Endothelial cell of umbilical vein (primary cell): ENCODE measurements around the gene PODXL2. TPM values are rescaled to one million over a fixed set of nuclear protein-coding genes. Genes with fewer than 3 reads are reported as not detected.

Experiments
- BruUV-seq: library from RNA; stranded (reverse); fragments of 400-500 nt; replicated peaks from 2 replicates; lab custom pipeline; 2021; lab: Mats Ljungman, UMichigan
- CTCF ChIA-PET: fragments of 300-600, 350-600 bp; sonication (Branson Sonifier 250); formaldehyde crosslinking; loops from one replicate; lab custom pipeline; 2021; ENCODE audit warnings: antibody characterized with exemption, inconsistent platforms; lab: Charles Lee
- POLR2A ChIA-PET: fragments of 300-600, 350-600 bp; sonication (Branson Sonifier 250); formaldehyde crosslinking; loops from one replicate; lab custom pipeline; 2021; ENCODE audit warnings: antibody characterized with exemption, inconsistent platforms; lab: Charles Lee
- DNase-seq: peaks from one replicate; pipeline ENCODE4 v3.0.0-alpha.2; 2011; ENCODE audit warnings: low read depth, low spot score
- FAIRE-seq: peaks from 2 replicates; lab custom pipeline; 2011; peaks lifted over from hg19 to GRCh38; lab: Jason Lieb, UNC
- H2AFZ ChIP-seq: 2 replicates; pipeline ENCODE4 v1.6.0; 2012; ENCODE audit warnings: low read depth, low read length, control low read depth, inconsistent platforms
- H3K27ac ChIP-seq: 2 replicates; pipeline ENCODE4 v1.5.1; 2011; ENCODE audit warnings: low read depth, mild to moderate bottlenecking, control low read depth, low read length, moderate library complexity; ENCODE audit not compliant: insufficient read depth
- H3K27me3 ChIP-seq, 2 experiments: 2 replicates each; pipeline versions ENCODE4 v1.6.0 to v1.6.1; 2011; ENCODE audit warnings: low read length in 2 of 2, mixed read lengths in 1 of 2; ENCODE audit not compliant: control insufficient read depth in 2 of 2, insufficient read depth in 2 of 2
- H3K36me3 ChIP-seq, 2 experiments: 2 replicates in 1 of 2; 3 replicates in 1 of 2; pipeline ENCODE4 v1.5.1; 2011; ENCODE audit warnings: low read length in 2 of 2, mild to moderate bottlenecking in 1 of 2, moderate library complexity in 1 of 2; ENCODE audit not compliant: control insufficient read depth in 2 of 2, insufficient read depth in 2 of 2; ENCODE audit errors: extremely low read depth in 1 of 2
- H3K4me1 ChIP-seq: 3 replicates; pipeline ENCODE4 v1.5.1; 2011; ENCODE audit warnings: mild to moderate bottlenecking, low read length; ENCODE audit not compliant: control insufficient read depth, insufficient read depth; ENCODE audit errors: extremely low read depth
- H3K4me2 ChIP-seq: 2 replicates; pipeline ENCODE4 v1.6.1; 2011; ENCODE audit warnings: low read length, control low read depth, mixed read lengths; ENCODE audit not compliant: insufficient read depth
- H3K4me3 ChIP-seq, 3 experiments: fragments of 200-600 bp in 1 of 3; sonication (generic), shearing (Covaris generic) in 1 of 3; replicated peaks in 1 of 3; 2 replicates each; pipeline ENCODE4 v1.5.1; 2011 to 2016; ENCODE audit warnings: control low read depth in 3 of 3, low read length in 3 of 3, mild to moderate bottlenecking in 2 of 3, inconsistent platforms in 1 of 3, low read depth in 1 of 3, moderate library complexity in 1 of 3; ENCODE audit not compliant: insufficient read depth in 1 of 3
- H3K79me2 ChIP-seq: 2 replicates; pipeline ENCODE4 v1.6.0; 2012; ENCODE audit warnings: low read length, inconsistent platforms; ENCODE audit not compliant: control insufficient read depth, insufficient read depth
- H3K9ac ChIP-seq: replicated peaks from 2 replicates; pipeline ENCODE3; 2011; ENCODE audit warnings: low read length, control low read depth; ENCODE audit not compliant: insufficient read depth; ENCODE audit errors: extremely low read depth
- H3K9me1 ChIP-seq: replicated peaks from 3 replicates; pipeline ENCODE4 v1.6.0; 2011; ENCODE audit warnings: mild to moderate bottlenecking, low read length; ENCODE audit not compliant: control insufficient read depth, insufficient read depth; ENCODE audit errors: extremely low read depth
- H3K9me3 ChIP-seq: replicated peaks from 2 replicates; pipeline ENCODE4 v1.5.1; 2012; ENCODE audit warnings: low read length, inconsistent platforms; ENCODE audit not compliant: control insufficient read depth, insufficient read depth
- H4K20me1 ChIP-seq: replicated peaks from 2 replicates; pipeline ENCODE3; 2011; ENCODE audit warnings: mild to moderate bottlenecking, low read length; ENCODE audit not compliant: control insufficient read depth, insufficient read depth; ENCODE audit errors: extremely low read depth
- EZH2 ChIP-seq: IDR thresholded peaks from 2 replicates; pipeline ENCODE4 v1.6.1; 2012; ENCODE audit warnings: borderline replicate concordance, low read depth, mild to moderate bottlenecking, moderate library complexity, low read length, inconsistent platforms; ENCODE audit not compliant: severe bottlenecking
- FOS ChIP-seq: IDR thresholded peaks from 2 replicates; pipeline ENCODE4 v1.6.1; 2011; ENCODE audit warnings: mild to moderate bottlenecking, low read length, moderate library complexity, borderline replicate concordance; ENCODE audit not compliant: insufficient read depth
- MYC ChIP-seq: IDR thresholded peaks from one replicate; pipeline ENCODE4 v1.6.1; 2011; ENCODE audit warnings: mild to moderate bottlenecking, low read depth, low read length
- POLR2A ChIP-seq: IDR thresholded peaks from 2 replicates; pipeline ENCODE4 v1.6.1; 2012; ENCODE audit warnings: low read depth, mild to moderate bottlenecking, control low read depth, low read length
- POLR2AphosphoS5 ChIP-seq: IDR thresholded peaks from 2 replicates; pipeline ENCODE4 v1.6.1; 2012; ENCODE audit warnings: low read depth, mild to moderate bottlenecking, control low read depth, low read length, moderate library complexity; ENCODE audit not compliant: insufficient read depth
- dilution Hi-C: fragments of 300-500 bp; cut with MboI; formaldehyde crosslinking; loops from one replicate; pipeline ENCODE4 v1.15.0; 2019; ENCODE audit warnings: low sequenced_read_pairs; ENCODE audit not compliant: extremely low pct_ligation_motif_present
- intact Hi-C: fragments of 100-400 bp; cut with micrococcal nuclease; formaldehyde crosslinking; loops from one replicate; pipeline ENCODE4 v1.10.0; 2022
- polyA plus RNA-seq, 4 experiments: library from polyadenylated mRNA; depleted of rRNA in 3 of 4; stranded (reverse) in 3 of 4; unstranded in 1 of 4; fragments of >200 nt; gene quantifications; 2 replicates each; pipeline versions ENCODE4 v1.2.1 to v1.2.3, GENCODE V29; 2011 to 2012; ENCODE audit warnings: missing spikeins in 1 of 4
- total RNA-seq: library from RNA; stranded (reverse); gene quantifications from 2 replicates; pipeline ENCODE4 v1.2.3, GENCODE V29; 2021

The PODXL2 gene
- total and polyA plus RNA-seq, 2 donors (not counting 3 experiments of a cell fraction or from before 2014, with no cell fraction given): 5.5 to 6.5 TPM

GRCh38 chr3:127673191-127674100, 44.5 kb downstream of the PODXL2 start:
- Histone ChIP-seq H3K27me3 (no peaks in the 10 kb centered on the region), H3K79me2 (no peaks in the 10 kb centered on the region), H3K36me3 (no peaks in the 10 kb centered on the region), H3K4me3 (peak overlapping the region; percentile 55 to 73 (median 65)), H3K4me2 (peak overlapping the region; percentile 62), H4K20me1 (no peaks in the 10 kb centered on the region), H3K9me3 (no peaks in the 10 kb centered on the region), H3K27ac (no peak overlapping the region), H3K9ac (peak overlapping the region; percentile 48), H3K4me1 (peaks cover 5% of the 10 kb centered on the region), H2AFZ (peak overlapping the region; percentile 95), H3K9me1 (no peaks in the 10 kb centered on the region)
- DNase-seq: peak; percentile 23
- FAIRE-seq: no peak
- dilution Hi-C loops: no loop called here
- BruUV-seq: no TSS peak
- CTCF ChIA-PET: no interaction called here
- TF ChIP-seq EZH2 (no peak), MYC (no peak)
- intact Hi-C loops: no loop called here
- POLR2A ChIA-PET: no interaction called here

DNA sequence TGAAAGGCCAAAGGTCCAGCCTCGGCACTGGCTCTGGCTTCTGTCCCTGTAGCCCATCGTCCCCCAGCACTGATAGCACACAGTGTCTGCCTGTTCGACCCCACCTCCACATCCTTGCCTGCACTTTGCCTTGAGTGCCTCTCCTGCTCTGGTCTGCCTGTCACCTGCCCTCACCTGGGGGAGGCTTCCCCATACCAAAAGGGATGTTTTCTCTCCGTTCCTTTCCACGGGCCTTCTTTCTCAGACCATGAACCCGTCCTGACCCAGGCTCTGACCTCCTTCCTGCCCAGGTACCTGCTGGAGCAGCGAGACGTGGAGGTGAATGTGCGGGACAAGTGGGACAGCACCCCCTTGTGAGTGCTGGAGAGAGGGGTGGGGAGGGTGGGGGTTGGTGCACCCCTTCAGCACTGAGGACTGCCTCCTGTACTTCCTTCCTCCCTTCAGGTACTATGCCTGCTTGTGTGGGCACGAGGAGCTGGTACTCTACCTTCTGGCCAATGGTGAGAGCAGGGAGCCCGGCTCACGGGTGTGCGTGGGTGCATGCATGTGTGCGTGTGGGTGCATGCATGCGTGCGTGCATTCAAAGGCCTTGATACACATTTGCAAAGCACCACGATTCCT, 45.2 kb downstream of the PODXL2 start:
- peaks cover 5% of the 10 kb centered on the region for H3K4me1 ChIP-seq
- no peaks in the 10 kb centered on the region for H3K79me2 ChIP-seq
- H2AFZ ChIP-seq: no peak overlapping the region
- no peak overlapping the region for H3K9ac ChIP-seq
- ChIA-PET POLR2A (no interaction called here), CTCF (no interaction called here)
- dilution Hi-C loops (no loop called here), intact Hi-C loops (no loop called here)
- TF ChIP-seq POLR2AphosphoS5 (no peak), FOS (no peak), POLR2A (no peak), MYC (no peak)
- no peaks in the 10 kb centered on the region for H3K27me3 ChIP-seq
- FAIRE-seq (no peak), DNase-seq (no peak)
- H3K27ac ChIP-seq: no peak overlapping the region
- H3K9me1 ChIP-seq: no peaks in the 10 kb centered on the region
- no peak overlapping the region for H3K4me3 ChIP-seq
- H3K36me3 ChIP-seq: no peaks in the 10 kb centered on the region
- H4K20me1 ChIP-seq: no peaks in the 10 kb centered on the region
- no peaks in the 10 kb centered on the region for H3K9me3 ChIP-seq
- H3K4me2 ChIP-seq: no peak overlapping the region
- BruUV-seq: no TSS peak
